MV-4-11 (cell line): Measurements from ENCODE around the gene AURKB.

Source experiments
- DNase-seq: peaks from one replicate; lab custom pipeline; 2025; lab: John Stamatoyannopoulos, UW

Gene AURKB

GRCh38 chr17:8161289-8162232, 48.8 kb downstream of the AURKB start:
- DNase-seq: no peak

GRCh38 chr17:8160741-8161221, 49.6 kb downstream of the AURKB start:
- DNase-seq: no peak

DNA sequence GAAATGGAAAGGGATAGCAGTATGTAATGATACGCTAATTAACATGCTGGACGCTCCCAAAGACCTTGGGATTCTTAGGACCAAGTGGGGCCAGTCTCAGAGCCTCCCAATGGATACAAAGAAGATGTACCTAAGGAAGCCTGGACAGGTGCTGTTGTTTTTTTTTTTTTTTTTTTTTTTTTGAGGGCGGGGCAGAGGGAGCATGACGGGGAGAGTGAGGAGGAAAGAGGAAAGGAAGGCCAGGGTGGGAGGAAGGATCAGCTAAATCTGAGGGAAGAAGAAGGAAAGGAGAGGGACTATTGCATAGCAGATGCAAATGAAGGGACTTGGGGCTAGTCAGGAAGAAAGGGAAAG, 50.2 kb downstream of the AURKB start:
- DNase-seq: no peak

DNA sequence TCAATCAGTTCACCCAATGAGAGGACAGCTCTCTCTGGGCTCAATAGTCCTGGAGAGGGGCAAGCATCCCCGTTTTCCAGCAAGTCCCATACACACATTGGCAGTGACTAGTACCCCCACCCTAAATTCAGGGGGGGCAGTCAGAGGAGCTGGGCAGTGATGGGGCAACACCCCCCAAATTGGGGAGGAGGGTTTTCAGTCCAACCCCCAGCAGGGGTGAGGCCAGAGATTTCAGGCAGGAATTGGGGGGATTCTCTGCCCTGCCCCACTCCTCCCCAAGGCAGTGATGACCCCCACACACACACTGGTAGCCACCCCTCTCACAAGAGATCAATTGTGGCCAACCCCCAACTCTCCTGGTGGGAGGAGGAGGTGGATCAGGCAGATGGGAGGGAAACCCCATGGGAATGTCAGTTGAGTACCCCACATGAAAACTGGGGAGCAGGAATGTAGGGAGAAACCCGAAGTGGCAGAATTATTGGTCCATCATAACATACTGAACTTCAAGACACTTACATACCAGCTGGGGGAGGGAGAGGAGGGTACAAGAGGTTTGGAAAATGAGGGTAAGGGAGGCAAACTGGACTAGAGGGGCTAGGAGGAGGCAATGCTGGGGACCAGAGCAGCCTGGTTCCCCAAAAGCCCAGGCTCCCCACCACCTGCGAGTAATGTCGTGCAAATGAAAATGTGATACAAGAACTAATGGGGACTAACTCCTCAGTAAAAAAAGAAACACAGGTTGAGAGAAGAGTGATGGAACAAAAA, 50.7 kb downstream of the AURKB start:
- no peak for DNase-seq

DNA sequence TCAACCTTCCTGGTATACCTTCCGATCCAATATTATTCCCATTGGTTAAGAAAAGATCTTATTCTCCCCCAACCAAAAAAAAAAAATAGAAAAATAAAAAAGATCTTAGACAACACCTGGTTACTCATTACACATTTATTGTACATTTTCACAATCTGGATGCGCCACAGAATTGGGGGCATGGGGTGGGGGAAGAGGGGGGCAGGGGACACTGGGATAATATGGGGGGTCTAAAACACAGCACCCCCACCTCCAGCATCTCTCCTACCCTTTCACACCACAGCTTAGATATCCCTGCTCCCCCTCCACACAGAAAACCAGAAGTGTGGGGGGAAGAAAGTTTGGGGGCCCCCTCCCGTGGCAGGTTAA, 51.4 kb downstream of the AURKB start:
- no peak for DNase-seq

GRCh38 chr17:8158267-8159031, 51.9 kb downstream of the AURKB start:
- DNase-seq: peak; percentile 96

- DNase-seq: peak; percentile 100
These were observed 54.0 kb downstream of the AURKB start for GRCh38 chr17:8156246-8156992.

- DNase-seq: no peak
These were observed 54.5 kb downstream of the AURKB start for GRCh38 chr17:8155996-8156245.

- no peak for DNase-seq
These were observed 55.0 kb downstream of the AURKB start for GRCh38 chr17:8155231-8155995.
